Endothelial cell of umbilical vein (primary cell): Measurements from ENCODE around the gene CHD5.

Experiments
- FOS ChIP-seq: IDR thresholded peaks from 2 replicates; pipeline ENCODE4 v1.6.1; 2011; ENCODE audit warnings: mild to moderate bottlenecking, low read length, moderate library complexity, borderline replicate concordance; ENCODE audit not compliant: insufficient read depth
- TF ChIP-seq, protein P1 (sequence below), 2 donors: IDR thresholded peaks; 1 replicate in 1 of 2; 2 replicates in 1 of 2; pipeline ENCODE4 v1.5.1; 2011; ENCODE audit warnings: low read length in 2 of 2, mild to moderate bottlenecking in 2 of 2, moderate library complexity in 2 of 2, control low read depth in 1 of 2, inconsistent platforms in 1 of 2, low read depth in 1 of 2; ENCODE audit not compliant: insufficient read depth in 1 of 2; ENCODE audit errors: extremely low read depth in 1 of 2

DNA sequence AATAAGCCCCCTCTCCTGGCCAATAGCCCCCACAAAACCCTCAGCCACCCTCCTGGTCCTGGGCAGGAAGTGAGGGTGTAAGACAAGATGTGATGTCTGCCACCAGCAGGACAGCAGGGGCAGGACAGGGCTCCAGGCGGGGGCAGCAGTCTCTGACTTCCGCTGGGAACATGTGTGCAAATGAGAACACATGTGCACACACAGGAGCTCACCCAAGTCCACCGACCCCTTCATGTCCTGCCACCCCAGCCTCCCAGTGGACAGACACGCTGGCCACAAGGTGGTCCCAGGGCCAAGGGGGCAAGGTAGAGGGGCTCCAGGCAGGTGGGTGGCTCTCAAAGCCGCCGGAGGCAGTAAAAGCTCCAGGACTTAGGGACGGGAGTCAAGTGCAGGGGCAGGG, 74.4 kb downstream of the CHD5 start:
- no peak for TF ChIP-seq FOS
- TF ChIP-seq, protein P1, sequence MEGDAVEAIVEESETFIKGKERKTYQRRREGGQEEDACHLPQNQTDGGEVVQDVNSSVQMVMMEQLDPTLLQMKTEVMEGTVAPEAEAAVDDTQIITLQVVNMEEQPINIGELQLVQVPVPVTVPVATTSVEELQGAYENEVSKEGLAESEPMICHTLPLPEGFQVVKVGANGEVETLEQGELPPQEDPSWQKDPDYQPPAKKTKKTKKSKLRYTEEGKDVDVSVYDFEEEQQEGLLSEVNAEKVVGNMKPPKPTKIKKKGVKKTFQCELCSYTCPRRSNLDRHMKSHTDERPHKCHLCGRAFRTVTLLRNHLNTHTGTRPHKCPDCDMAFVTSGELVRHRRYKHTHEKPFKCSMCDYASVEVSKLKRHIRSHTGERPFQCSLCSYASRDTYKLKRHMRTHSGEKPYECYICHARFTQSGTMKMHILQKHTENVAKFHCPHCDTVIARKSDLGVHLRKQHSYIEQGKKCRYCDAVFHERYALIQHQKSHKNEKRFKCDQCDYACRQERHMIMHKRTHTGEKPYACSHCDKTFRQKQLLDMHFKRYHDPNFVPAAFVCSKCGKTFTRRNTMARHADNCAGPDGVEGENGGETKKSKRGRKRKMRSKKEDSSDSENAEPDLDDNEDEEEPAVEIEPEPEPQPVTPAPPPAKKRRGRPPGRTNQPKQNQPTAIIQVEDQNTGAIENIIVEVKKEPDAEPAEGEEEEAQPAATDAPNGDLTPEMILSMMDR (IDR thresholded peaks at IDR 0.05; ENCODE audit: extremely low read depth in 1 of 2, insufficient read depth in 1 of 2, low read depth in 1 of 2, low read length in 2 of 2), result no peak
